ENCODE results near the gene ITGA7. TPM values are rescaled to one million over a fixed set of nuclear protein-coding genes. Genes with fewer than 3 reads are reported as not detected.

The ITGA7 gene
- total RNA-seq, 1 experiment from 2014 or later, result 7.8 TPM

GRCh38 chr12:55642669-55643068 lies 65.0 kb downstream of the ITGA7 start:
- DNase-seq (ENCODE audit: low spot score), result no peak

- no peak for DNase-seq (ENCODE audit: low spot score)
These were observed 65.4 kb downstream of the ITGA7 start for GRCh38 chr12:55642267-55642666.

- no peak for DNase-seq (ENCODE audit: low spot score)
These were observed 66.1 kb downstream of the ITGA7 start for GRCh38 chr12:55641595-55641994.

GRCh38 chr12:55637467-55637866 lies 70.2 kb downstream of the ITGA7 start:
- DNase-seq (ENCODE audit: low spot score), result no peak

GRCh38 chr12:55636853-55637252 lies 70.9 kb downstream of the ITGA7 start, which contains the start of gene OR10P1:
TSS of gene OR10P1 (plus strand) at chr12:55636892. CDS start at chr12:55636892, 0 bp downstream.
- DNase-seq (ENCODE audit: low spot score), result no peak

GRCh38 chr12:55636116-55636655 lies 71.5 kb downstream of the ITGA7 start:
- no peak for DNase-seq (ENCODE audit: low spot score)

Other genes starting within 250 kb of the ITGA7 start
- gene OR6C70, start 237.8 kb downstream of the ITGA7 start, total RNA-seq (2014; rRNA removed; shearing (Covaris generic)), result not detected in 2 replicates
- gene OR6C68, start 215.5 kb downstream of the ITGA7 start, total RNA-seq (2014; rRNA removed; shearing (Covaris generic)), result not detected in 2 replicates
- not detected in 2 replicates for gene OR6C4, start 158.3 kb downstream of the ITGA7 start, total RNA-seq (2014; rRNA removed; shearing (Covaris generic))
- not detected in 2 replicates for gene OR2AP1, start 135.4 kb downstream of the ITGA7 start, total RNA-seq (2014; rRNA removed; shearing (Covaris generic))
- gene OR10P1, start 71.0 kb downstream of the ITGA7 start, total RNA-seq (2014; rRNA removed; shearing (Covaris generic)), result not detected in 2 replicates
- 96.1 and 135 TPM in 2 replicates for gene BLOC1S1, start 8.1 kb upstream of the ITGA7 start, total RNA-seq (2014; rRNA removed; shearing (Covaris generic))
- gene RDH5, start 12.5 kb upstream of the ITGA7 start, total RNA-seq (2014; rRNA removed; shearing (Covaris generic)), result 2.7 and 7.5 TPM in 2 replicates
- gene CD63, start 21.1 kb upstream of the ITGA7 start, total RNA-seq (2014; rRNA removed; shearing (Covaris generic)), result 1,213 and 1,362 TPM in 2 replicates
- 2.6 and 7.0 TPM in 2 replicates for gene GDF11, start 35.2 kb upstream of the ITGA7 start, total RNA-seq (2014; rRNA removed; shearing (Covaris generic))
- 227 and 308 TPM in 2 replicates for gene SARNP, start 109.8 kb upstream of the ITGA7 start, total RNA-seq (2014; rRNA removed; shearing (Covaris generic))
- gene ORMDL2, start 110.1 kb upstream of the ITGA7 start, total RNA-seq (2014; rRNA removed; shearing (Covaris generic)), result 9.0 and 16.7 TPM in 2 replicates
- 41.7 and 50.5 TPM in 2 replicates for gene DNAJC14, start 121.7 kb upstream of the ITGA7 start, total RNA-seq (2014; rRNA removed; shearing (Covaris generic))
- 4.2 and 5.2 TPM in 2 replicates for gene MMP19, start 135.0 kb upstream of the ITGA7 start, total RNA-seq (2014; rRNA removed; shearing (Covaris generic))
- gene PYM1, start 220.0 kb upstream of the ITGA7 start, total RNA-seq (2014; rRNA removed; shearing (Covaris generic)), result 37.0 and 52.5 TPM in 2 replicates
- gene DGKA, start 223.3 kb upstream of the ITGA7 start, total RNA-seq (2014; rRNA removed; shearing (Covaris generic)), result 33.4 and 42.9 TPM in 2 replicates